H1 (cell line): Measurements from ENCODE around the gene SMS. TPM values are rescaled to one million over a fixed set of nuclear protein-coding genes. Genes with fewer than 3 reads are reported as not detected.

Experiments
- CTCF ChIA-PET: fragments of 300-600 bp; sonication (Branson Sonifier 250); formaldehyde crosslinking; loops from one replicate; lab custom pipeline; 2021; ENCODE audit not compliant: partially characterized antibody; lab: Charles Lee
- POLR2A ChIA-PET: fragments of 300-600 bp; sonication (Branson Sonifier 250); formaldehyde crosslinking; loops from one replicate; lab custom pipeline; 2021; ENCODE audit warnings: inconsistent platforms; ENCODE audit not compliant: partially characterized antibody; lab: Charles Lee
- DNase-seq, 2 experiments: peaks; one replicate each; pipeline versions ENCODE4 v3.0.0 to v3.0.0-alpha.2; 2010 to 2022; ENCODE audit warnings: low spot score in 2 of 2, low read depth in 1 of 2, mixed read lengths in 1 of 2
- FAIRE-seq: peaks from 2 replicates; lab custom pipeline; 2011; peaks lifted over from hg19 to GRCh38; lab: Jason Lieb, UNC
- H2AFZ ChIP-seq: 2 replicates; pipeline ENCODE4 v1.8.1; 2012; ENCODE audit warnings: low read length, inconsistent platforms
- H2AK5ac ChIP-seq: 2 replicates; pipeline ENCODE4 v1.6.1; 2013; ENCODE audit warnings: low read depth, low read length
- H2BK120ac ChIP-seq: replicated peaks from 2 replicates; pipeline ENCODE3; 2013; ENCODE audit warnings: low read depth, low read length, inconsistent platforms
- H2BK12ac ChIP-seq: 2 replicates; pipeline ENCODE4 v1.6.1; 2013; ENCODE audit warnings: low read depth, low read length
- H2BK15ac ChIP-seq: 2 replicates; pipeline ENCODE4 v1.6.1; 2013; ENCODE audit warnings: low read length
- H2BK20ac ChIP-seq: 2 replicates; pipeline ENCODE4 v1.6.1; 2013; ENCODE audit warnings: low read length
- H2BK5ac ChIP-seq: 2 replicates; pipeline ENCODE4 v1.6.1; 2013; ENCODE audit warnings: low read depth, low read length
- H3K14ac ChIP-seq: 2 replicates; pipeline ENCODE4 v1.6.1; 2013; ENCODE audit warnings: inconsistent platforms; ENCODE audit not compliant: insufficient read length
- H3K18ac ChIP-seq: 2 replicates; pipeline ENCODE4 v1.6.1; 2013; ENCODE audit warnings: low read length; ENCODE audit errors: extremely low read depth
- H3K23ac ChIP-seq: 2 replicates; pipeline ENCODE4 v1.6.1; 2013; ENCODE audit warnings: inconsistent platforms; ENCODE audit not compliant: insufficient read length
- H3K23me2 ChIP-seq: 2 replicates; pipeline ENCODE4 v1.6.1; 2013; ENCODE audit warnings: low read depth, low read length
- H3K27ac ChIP-seq: 2 replicates; pipeline ENCODE4 v1.6.1; 2011; ENCODE audit warnings: low read depth, low read length, inconsistent platforms
- H3K27me3 ChIP-seq, 4 experiments: replicated peaks in 1 of 4; 1 replicate in 1 of 4; 2 replicates in 3 of 4; pipeline versions ENCODE4 v1.6.1 to v1.8.1; 2011 to 2013; ENCODE audit warnings: low read length in 3 of 4, mild to moderate bottlenecking in 3 of 4, inconsistent platforms in 2 of 4, mixed read lengths in 2 of 4, moderate library complexity in 1 of 4; ENCODE audit not compliant: control insufficient read depth in 3 of 4, insufficient read depth in 3 of 4; ENCODE audit errors: extremely low read depth in 1 of 4
- H3K36me3 ChIP-seq, 4 experiments: 2 replicates each; pipeline versions ENCODE4 v1.6.1 to v1.8.1; 2011 to 2013; ENCODE audit warnings: mild to moderate bottlenecking in 4 of 4, low read length in 3 of 4, moderate library complexity in 2 of 4, control low read depth in 1 of 4, inconsistent platforms in 1 of 4; ENCODE audit not compliant: insufficient read depth in 4 of 4, control insufficient read depth in 2 of 4
- H3K4ac ChIP-seq: replicated peaks from 2 replicates; pipeline ENCODE3; 2013; ENCODE audit warnings: low read length, low read depth, mixed read lengths, inconsistent platforms; ENCODE audit not compliant: insufficient read length
- H3K4me1 ChIP-seq, 4 experiments: replicated peaks in 1 of 4; 1 replicate in 1 of 4; 2 replicates in 3 of 4; pipeline versions ENCODE4 v1.6.1 to v1.8.1; 2011 to 2013; ENCODE audit warnings: low read length in 3 of 4, inconsistent platforms in 2 of 4, mixed read lengths in 1 of 4; ENCODE audit not compliant: insufficient read depth in 4 of 4, control insufficient read depth in 3 of 4
- H3K4me2 ChIP-seq, 2 experiments: 2 replicates each; pipeline versions ENCODE4 v1.6.1 to v1.8.1; 2011 to 2013; ENCODE audit warnings: low read depth in 2 of 2, low read length in 2 of 2, control low read depth in 1 of 2, inconsistent platforms in 1 of 2, mild to moderate bottlenecking in 1 of 2; ENCODE audit not compliant: insufficient read depth in 1 of 2
- H3K4me3 ChIP-seq, 4 experiments: fragments of 200-600, 300-600 bp in 1 of 4; sonication (generic), shearing (Covaris generic), sonication (Bioruptor Twin) in 1 of 4; 2 replicates each; pipeline versions ENCODE4 v1.5.1 to v1.8.1; 2011 to 2016; ENCODE audit warnings: low read length in 4 of 4, low read depth in 3 of 4, control low read depth in 2 of 4, inconsistent platforms in 2 of 4, mild to moderate bottlenecking in 2 of 4, mixed read lengths in 1 of 4, moderate library complexity in 1 of 4; ENCODE audit not compliant: insufficient read depth in 2 of 4; ENCODE audit errors: extremely low read depth in 1 of 4
- H3K56ac ChIP-seq: replicated peaks from 2 replicates; pipeline ENCODE3; 2013; ENCODE audit warnings: low read depth, mild to moderate bottlenecking, mixed read lengths, low read length, inconsistent platforms; ENCODE audit not compliant: insufficient read length
- H3K79me1 ChIP-seq: 2 replicates; pipeline ENCODE4 v1.6.1; 2013; ENCODE audit warnings: low read depth, low read length, control low read depth
- H3K79me2 ChIP-seq, 2 experiments: 2 replicates each; pipeline versions ENCODE4 v1.6.1 to v1.8.1; 2012 to 2013; ENCODE audit warnings: low read length in 2 of 2, mild to moderate bottlenecking in 2 of 2, inconsistent platforms in 1 of 2; ENCODE audit not compliant: insufficient read depth in 2 of 2, control insufficient read depth in 1 of 2
- H3K9ac ChIP-seq, 4 experiments: replicated peaks in 1 of 4; 1 replicate in 1 of 4; 2 replicates in 3 of 4; pipeline versions ENCODE4 v1.6.1 to v1.8.1; 2011 to 2013; ENCODE audit warnings: low read depth in 3 of 4, low read length in 3 of 4, control low read depth in 2 of 4, mild to moderate bottlenecking in 2 of 4, moderate library complexity in 2 of 4, inconsistent platforms in 1 of 4; ENCODE audit errors: extremely low read depth in 1 of 4
- H3K9me3 ChIP-seq, 2 experiments: 2 replicates each; pipeline versions ENCODE4 v1.6.1 to v1.8.1; 2012 to 2013; ENCODE audit warnings: mild to moderate bottlenecking in 2 of 2, moderate library complexity in 2 of 2, control low read depth in 1 of 2, inconsistent platforms in 1 of 2, low read depth in 1 of 2, low read length in 1 of 2, mixed read lengths in 1 of 2; ENCODE audit not compliant: insufficient read depth in 2 of 2
- H4K20me1 ChIP-seq, 2 experiments: replicated peaks in 1 of 2; 2 replicates each; pipeline versions ENCODE3 to v1.8.1; 2011 to 2013; ENCODE audit warnings: inconsistent platforms in 2 of 2, low read length in 2 of 2, mild to moderate bottlenecking in 1 of 2; ENCODE audit not compliant: insufficient read depth in 2 of 2, control insufficient read depth in 1 of 2
- H4K5ac ChIP-seq: 2 replicates; pipeline ENCODE4 v1.6.1; 2013; ENCODE audit warnings: low read length, low read depth, mixed read lengths, inconsistent platforms; ENCODE audit not compliant: insufficient read length
- H4K8ac ChIP-seq: 2 replicates; pipeline ENCODE4 v1.8.0; 2013; ENCODE audit warnings: mild to moderate bottlenecking, moderate library complexity, low read length, inconsistent platforms; ENCODE audit not compliant: insufficient read depth; ENCODE audit errors: extremely low read depth
- H4K91ac ChIP-seq: replicated peaks from 2 replicates; pipeline ENCODE3; 2013; ENCODE audit warnings: low read length, mixed read lengths, inconsistent platforms; ENCODE audit not compliant: insufficient read length
- BRCA1 ChIP-seq: IDR thresholded peaks from 2 replicates; pipeline ENCODE4 v1.6.1; 2012; ENCODE audit warnings: low read depth, low read length, improper control_type of control experiment
- CBX5 ChIP-seq: fragments of 300-800, 300-1000 bp; sonication (generic); IDR thresholded peaks from 2 replicates; pipeline ENCODE4 v1.7.1; 2016; ENCODE audit warnings: antibody characterized with exemption, low read length, low read depth
- CHD1 ChIP-seq: IDR thresholded peaks from 2 replicates; pipeline ENCODE4 v1.6.1; 2012; ENCODE audit warnings: low read depth, low read length, improper control_type of control experiment
- EP300 ChIP-seq, 2 experiments: IDR thresholded peaks; 1 replicate in 1 of 2; 2 replicates in 1 of 2; pipeline ENCODE4 v1.6.1; 2011 to 2012; ENCODE audit warnings: low read depth in 2 of 2, low read length in 2 of 2, mild to moderate bottlenecking in 2 of 2, borderline replicate concordance in 1 of 2, inconsistent platforms in 1 of 2, moderate library complexity in 1 of 2
- FOSL1 ChIP-seq: IDR thresholded peaks from 2 replicates; pipeline ENCODE4 v1.6.1; 2011; ENCODE audit warnings: mild to moderate bottlenecking, low read depth, low read length, moderate library complexity; ENCODE audit not compliant: insufficient read depth
- HDAC2 ChIP-seq, 2 experiments: fragments of 300-600 bp in 1 of 2; sonication (generic) in 1 of 2; IDR thresholded peaks; 2 replicates each; pipeline ENCODE4 v1.6.1; 2011 to 2012; ENCODE audit warnings: low read depth in 2 of 2, low read length in 2 of 2, mild to moderate bottlenecking in 2 of 2, moderate library complexity in 2 of 2, borderline replicate concordance in 1 of 2, inconsistent platforms in 1 of 2
- HDAC6 ChIP-seq: IDR thresholded peaks from one replicate; pipeline ENCODE4 v1.7.1; 2012; ENCODE audit warnings: low read depth, mild to moderate bottlenecking, inconsistent platforms, low read length, moderate library complexity
- KDM4A ChIP-seq: IDR thresholded peaks from one replicate; pipeline ENCODE4 v1.7.1; 2012; ENCODE audit warnings: low read depth, mild to moderate bottlenecking, moderate library complexity, low read length, inconsistent platforms; ENCODE audit not compliant: severe bottlenecking
- NRF1 ChIP-seq: IDR thresholded peaks from 2 replicates; pipeline ENCODE4 v1.6.1; 2011; ENCODE audit warnings: mild to moderate bottlenecking, low read depth, low read length, improper control_type of control experiment
- SIN3A ChIP-seq, 2 experiments: IDR thresholded peaks in 1 of 2; conservative IDR thresholded peaks in 1 of 2; 2 replicates each; pipeline ENCODE4 v1.6.1; 2011 to 2012; ENCODE audit warnings: low read length in 2 of 2, improper control_type of control experiment in 1 of 2, low read depth in 1 of 2, mild to moderate bottlenecking in 1 of 2
- SP1 ChIP-seq: IDR thresholded peaks from 2 replicates; pipeline ENCODE4 v1.6.1; 2011; ENCODE audit warnings: low read depth, low read length
- SP2 ChIP-seq: IDR thresholded peaks from 2 replicates; pipeline ENCODE4 v1.6.1; 2012; ENCODE audit warnings: mild to moderate bottlenecking, low read length, inconsistent platforms
- SRF ChIP-seq: IDR thresholded peaks from 2 replicates; pipeline ENCODE4 v1.6.1; 2011; ENCODE audit warnings: mild to moderate bottlenecking, low read depth, low read length, moderate library complexity
- TAF1 ChIP-seq: IDR thresholded peaks from 2 replicates; pipeline ENCODE4 v1.6.1; 2011; ENCODE audit warnings: mild to moderate bottlenecking, low read depth, low read length
- WGBS, 2 experiments: shearing (Covaris generic) in 1 of 2; methylation state at CpG; one replicate each; pipeline versions ENCODE4 v1.1.6 to v1.1.7; 2013 to 2015; ENCODE audit warnings: low lambda C conversion rate in 2 of 2, mixed read lengths in 2 of 2, inconsistent platforms in 1 of 2, low coverage in 1 of 2, missing lambda C conversion rate in 1 of 2; ENCODE audit not compliant: insufficient replicate concordance in 2 of 2, insufficient coverage in 1 of 2, insufficient read length in 1 of 2; ENCODE audit errors: extremely low coverage in 1 of 2, missing lambda C conversion rate in 1 of 2; 5-methylcytosine and 5-hydroxymethylcytosine counted together
- polyA plus RNA-seq, 7 experiments: library from polyadenylated mRNA; depleted of rRNA in 3 of 7; stranded (reverse) in 5 of 7; unstranded in 2 of 7; fragments of >200 nt in 5 of 7; fragments of 200-250 nt in 2 of 7; gene quantifications; 1 replicate in 5 of 7; 2 replicates in 1 of 7; 4 replicates in 1 of 7; pipeline versions ENCODE4 v1.2.1 to v1.2.3, GENCODE V29; 2011 to 2013; ENCODE audit warnings: missing spikeins in 2 of 7, mixed read lengths in 2 of 7
- total RNA-seq: library from RNA; stranded (reverse); fragmentation: NEBNext Ultra II Directional; extraction: Animal tissue kit (Norgen Biotek cat#: 25700); gene quantifications from 2 replicates; pipeline ENCODE4 v1.2.1, GENCODE V29; 2021

Gene SMS
- total and polyA plus RNA-seq, 2 of the 8 experiments (the other 6 are each of a cell fraction or from before 2014, with no cell fraction given): 66.3 to 256 TPM

DNA sequence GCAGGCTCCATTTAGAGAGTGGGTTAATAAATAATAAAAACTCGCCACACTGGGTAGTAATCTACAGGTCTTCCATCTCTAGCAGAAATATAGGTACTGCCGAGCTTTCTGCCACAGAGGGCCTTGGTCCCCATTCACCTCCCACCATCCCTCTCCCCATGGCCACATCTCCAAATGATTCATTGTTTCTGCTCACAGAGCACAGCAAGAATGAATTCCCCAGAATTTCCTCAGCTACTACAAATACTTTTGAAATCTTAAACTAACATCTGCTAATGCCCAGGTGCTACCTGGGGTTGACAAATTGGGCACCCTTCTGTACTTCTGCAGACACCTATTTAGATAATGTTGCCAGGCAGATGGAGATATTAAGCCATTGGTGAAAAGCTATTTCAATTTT is 96.7 kb downstream of the SMS start:
- Histone ChIP-seq H2AFZ (no peak overlapping the region), H3K23me2 (no peaks in the 10 kb centered on the region), H3K27ac (no peak overlapping the region), H2AK5ac (no peak overlapping the region), H3K9me3 (no peaks in the 10 kb centered on the region), H3K4me1 (peaks cover 0 to 5% (median 2%) of the 10 kb centered on the region in 4 experiments; a peak in 3 of 7 replicates), H2BK15ac (no peak overlapping the region), H3K56ac (no peak overlapping the region), H3K4me2 (no peak overlapping the region), H3K23ac (no peak overlapping the region), H2BK12ac (no peak overlapping the region), H3K79me2 (no peaks in the 10 kb centered on the region), H3K36me3 (no peaks in the 10 kb centered on the region), H4K8ac (no peak overlapping the region), H4K91ac (no peak overlapping the region), H3K4me3 (no peak overlapping the region), H3K27me3 (no peaks in the 10 kb centered on the region), H4K5ac (no peak overlapping the region), H2BK5ac (no peak overlapping the region), H3K9ac (no peak overlapping the region), H3K18ac (no peak overlapping the region), H4K20me1 (no peaks in the 10 kb centered on the region), H3K4ac (no peak overlapping the region), H2BK20ac (no peak overlapping the region), H2BK120ac (no peak overlapping the region), H3K14ac (no peak overlapping the region), H3K79me1 (no peaks in the 10 kb centered on the region)
- POLR2A ChIA-PET: no interaction called here
- FAIRE-seq: no peak
- 100% methylated on average over 2 of the region's 2 CpGs; no CpG with 5 or more reads in 1 of the 2 experiments for WGBS, 2 experiments
- CTCF ChIA-PET: interaction anchor here (0.8 kb wide), 1 partner anchor 50 kb away, joined by 3 read pairs; no protein-coding TSS in a partner anchor
- DNase-seq: no peak
- TF ChIP-seq CBX5: no peak
- TF ChIP-seq HDAC6: no peak
- TF ChIP-seq SP1: no peak
- TF ChIP-seq KDM4A: no peak
- TF ChIP-seq BRCA1: no peak
- no peak for TF ChIP-seq TAF1
- no peak for TF ChIP-seq FOSL1
- TF ChIP-seq HDAC2 (IDR thresholded peaks at IDR 0.05; ENCODE audit: borderline replicate concordance in 1 of 2, low read depth in 2 of 2, low read length in 2 of 2): no peak
- TF ChIP-seq SIN3A (conservative IDR thresholded peaks at IDR 0.05 in 1 of 2, IDR thresholded peaks at IDR 0.05 in 1 of 2; ENCODE audit: low read depth in 1 of 2, low read length in 2 of 2): no peak
- TF ChIP-seq SRF: no peak
- TF ChIP-seq EP300 (IDR thresholded peaks at IDR 0.05; ENCODE audit: borderline replicate concordance in 1 of 2, low read depth in 2 of 2, low read length in 2 of 2): no peak
- no peak for TF ChIP-seq SP2
- no peak for TF ChIP-seq CHD1
- TF ChIP-seq NRF1: no peak
